ENCODE results near the gene CENPO.

CENPO gene

GRCh38 chr2:24866946-24867345, 73.7 kb downstream of the CENPO start:
- TF ChIP-seq CTCF (IDR thresholded peaks at IDR 0.05; ENCODE audit: low read depth, low read length, missing control alignments) = no peak
- no peak overlapping the region for H3K4me3 ChIP-seq (replicated peaks; ENCODE audit: low read depth, low read length)
- no peak for DNase-seq (ENCODE audit: extremely low read depth, low read depth)

GRCh38 chr2:24870440-24870839, 77.2 kb downstream of the CENPO start:
- no peak for DNase-seq (ENCODE audit: extremely low read depth, low read depth)
- TF ChIP-seq CTCF (IDR thresholded peaks at IDR 0.05; ENCODE audit: low read depth, low read length, missing control alignments) = no peak
- H3K4me3 ChIP-seq (replicated peaks; ENCODE audit: low read depth, low read length) = no peak overlapping the region

- H3K4me3 ChIP-seq (replicated peaks; ENCODE audit: low read depth, low read length) = no peak overlapping the region
- no peak for TF ChIP-seq CTCF (IDR thresholded peaks at IDR 0.05; ENCODE audit: low read depth, low read length, missing control alignments)
- no peak for DNase-seq (ENCODE audit: extremely low read depth, low read depth)
These were observed 77.9 kb downstream of the CENPO start for GRCh38 chr2:24870891-24871705.

GRCh38 chr2:24871852-24872333, 78.7 kb downstream of the CENPO start:
- H3K4me3 ChIP-seq (replicated peaks; ENCODE audit: low read depth, low read length) = no peak overlapping the region
- DNase-seq (ENCODE audit: extremely low read depth, low read depth) = no peak
- no peak for TF ChIP-seq CTCF (IDR thresholded peaks at IDR 0.05; ENCODE audit: low read depth, low read length, missing control alignments)

Measured in HFF-Myc (cell line).